Right renal cortex interstitium (tissue), 3 donors: ENCODE data around the gene EXOC2. TPM values are rescaled to one million over a fixed set of nuclear protein-coding genes. Genes with fewer than 3 reads are reported as not detected.

Source experiments
- DNase-seq, 3 donors: peaks; one replicate each; pipeline ENCODE4 v3.0.0-alpha.2; 2013; ENCODE audit warnings: low read depth in 3 of 3, low spot score in 2 of 3
- polyA plus RNA-seq, 3 donors: library from polyadenylated mRNA; unstranded; fragments of 120-200 nt; gene quantifications; one replicate each; pipeline ENCODE4 v1.2.1, GENCODE V29; 2013; ENCODE audit not compliant: insufficient read length in 3 of 3

The EXOC2 gene
- polyA plus RNA-seq, result 10 to 100 TPM; 23.3 to 24.3 (median 24.1) TPM

- DNase-seq, result peak in 2 of 3 donors; percentile 52 to 72
Observed at GRCh38 chr6:692858-693722, at the start of gene EXOC2. Gene EXOC2 (minus strand): TSS chr6:693139. CDS start chr6:637818, 55,321 bp downstream.

GRCh38 chr6:741410-742339 is 48.7 kb upstream of the EXOC2 start:
- no peak for DNase-seq

- no peak for DNase-seq
Observed at GRCh38 chr6:736657-737446, 43.9 kb upstream of the EXOC2 start.

- no peak for DNase-seq
Observed at GRCh38 chr6:733431-734219, 40.7 kb upstream of the EXOC2 start.

- DNase-seq, result no peak
Observed at GRCh38 chr6:731924-732323, 39.0 kb upstream of the EXOC2 start.

- no peak for DNase-seq
Observed at GRCh38 chr6:729606-730320, 36.8 kb upstream of the EXOC2 start.

- DNase-seq, result no peak
Observed at GRCh38 chr6:727856-728255, 34.9 kb upstream of the EXOC2 start.

GRCh38 chr6:723540-723939 is 30.6 kb upstream of the EXOC2 start:
- DNase-seq, result no peak

GRCh38 chr6:722608-723007 is 29.7 kb upstream of the EXOC2 start:
- no peak for DNase-seq

- DNase-seq, result peak in 2 of 3 donors; percentile 36 to 52
Observed at GRCh38 chr6:722077-722524, 29.2 kb upstream of the EXOC2 start.

GRCh38 chr6:718345-718744 is 25.4 kb upstream of the EXOC2 start:
- no peak for DNase-seq

GRCh38 chr6:717135-717534 is 24.2 kb upstream of the EXOC2 start:
- no peak for DNase-seq

GRCh38 chr6:715709-716491 is 23.0 kb upstream of the EXOC2 start:
- DNase-seq, result no peak

GRCh38 chr6:714100-714499 is 21.2 kb upstream of the EXOC2 start:
- DNase-seq, result no peak

- DNase-seq, result no peak
Observed at GRCh38 chr6:713351-713750, 20.4 kb upstream of the EXOC2 start.

- no peak for DNase-seq
Observed at GRCh38 chr6:712805-713204, 19.9 kb upstream of the EXOC2 start.

GRCh38 chr6:711925-712324 is 19.0 kb upstream of the EXOC2 start:
- no peak for DNase-seq
